GM19023 (cell line): Measurements from ENCODE around the gene FAM124A.

ENCODE experiments used
- ATAC-seq: cut with Tn5 transposase; IDR thresholded peaks from one replicate; pipeline ENCODE4 v1.9.1; 2021; ENCODE audit warnings: mild to moderate bottlenecking, moderate library complexity; ENCODE audit not compliant: unreplicated experiment

The FAM124A gene

DNA sequence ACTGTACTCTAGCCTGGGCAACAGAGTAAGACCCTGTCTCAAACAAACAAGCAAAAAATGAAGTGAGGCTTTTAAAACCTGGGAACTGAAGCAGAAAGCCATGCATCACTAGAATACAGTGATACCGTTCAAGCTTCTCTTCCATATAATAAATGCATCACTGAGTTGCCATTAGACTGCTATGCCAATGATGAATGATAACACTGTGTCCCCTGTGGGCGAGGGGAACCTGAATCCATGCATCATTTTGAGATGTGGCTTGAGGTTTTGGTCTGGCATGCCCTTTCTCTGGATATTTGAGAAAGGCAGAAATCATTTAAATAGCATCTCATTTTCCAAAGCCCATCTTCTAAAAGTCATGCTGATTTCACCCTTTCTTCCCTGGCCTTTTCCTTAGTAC, 1.5 kb upstream of the FAM124A start:
- no peak for ATAC-seq

DNA sequence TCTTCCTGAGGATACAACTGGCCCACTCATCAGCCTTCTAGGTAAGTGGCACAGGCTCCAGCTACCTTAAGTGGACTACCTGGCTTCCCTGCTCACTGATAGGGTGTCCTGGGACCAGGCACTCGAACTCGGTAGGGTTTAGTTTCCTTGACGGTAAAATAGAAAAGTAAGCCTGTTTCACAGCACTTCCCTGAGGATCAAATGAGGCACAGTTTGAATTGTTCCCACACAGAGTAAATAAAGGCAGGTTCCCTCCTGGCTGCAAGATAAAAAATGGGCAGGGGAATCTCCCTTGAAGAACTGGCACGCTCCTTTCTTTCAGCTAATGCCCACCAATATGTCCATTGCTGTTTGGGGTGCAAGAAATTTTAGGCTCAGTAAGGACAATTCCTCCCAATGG, 1.1 kb upstream of the FAM124A start:
- ATAC-seq: no peak

DNA sequence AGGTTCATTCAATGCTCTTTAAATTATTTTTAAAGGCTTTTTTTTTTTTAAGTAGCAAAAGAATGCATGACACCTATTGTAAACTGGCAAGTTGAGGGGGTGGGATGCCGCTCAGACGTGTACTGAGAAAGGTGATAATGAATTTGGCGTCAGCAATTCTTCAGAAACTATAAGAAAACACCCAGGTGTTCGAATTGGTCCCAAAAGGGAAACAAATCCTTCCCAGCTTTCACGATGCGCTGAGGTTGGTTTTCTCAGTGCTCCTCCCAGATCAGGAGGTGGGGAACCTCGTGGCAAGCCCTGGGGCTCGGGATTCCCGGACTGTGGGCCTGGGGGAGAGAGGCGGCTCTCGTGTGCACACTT, 543 bp upstream of the FAM124A start:
- no peak for ATAC-seq

DNA sequence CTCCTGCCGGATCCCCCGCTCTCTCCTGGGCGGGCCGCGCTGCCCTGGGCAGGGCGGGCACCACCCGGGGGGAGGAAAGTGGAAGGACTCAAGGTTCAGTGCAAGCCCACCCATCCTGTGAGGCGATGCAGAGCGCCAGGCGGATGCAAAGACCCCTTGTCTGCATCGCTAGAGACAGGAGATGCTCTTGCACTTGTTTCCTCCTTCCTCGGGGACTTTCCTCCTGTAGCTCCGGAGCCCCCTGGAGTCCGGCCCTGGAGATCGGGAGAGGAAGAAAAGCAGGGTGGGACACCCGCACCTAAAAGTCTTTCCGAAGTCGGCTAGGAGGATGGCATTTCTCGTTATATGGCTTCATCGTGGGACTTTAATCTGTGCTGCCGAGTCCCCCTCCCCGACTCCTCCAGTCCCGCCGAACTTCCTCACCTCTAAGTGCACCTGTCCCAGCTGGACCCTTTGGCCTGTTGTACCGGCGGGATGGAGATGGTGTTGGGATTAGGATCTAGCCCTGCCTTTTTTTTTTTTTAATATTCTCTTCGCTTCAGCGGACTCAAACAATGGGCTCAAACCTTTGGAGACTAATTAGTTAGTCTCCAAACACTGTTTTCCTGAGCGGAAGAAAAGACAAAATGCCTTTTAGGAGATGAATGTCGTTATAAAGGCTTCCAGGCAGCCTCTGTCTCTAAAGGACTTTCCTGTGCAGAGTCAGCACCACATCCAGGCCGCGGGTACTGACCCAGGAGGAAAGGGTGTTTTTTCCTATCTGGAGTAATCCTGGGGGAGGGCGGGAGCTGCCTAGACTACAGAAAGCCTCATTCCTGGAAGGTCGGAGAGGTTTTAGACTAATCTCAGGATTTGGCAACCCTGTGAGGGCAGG, 725 bp downstream of the FAM124A start:
- no peak for ATAC-seq

DNA sequence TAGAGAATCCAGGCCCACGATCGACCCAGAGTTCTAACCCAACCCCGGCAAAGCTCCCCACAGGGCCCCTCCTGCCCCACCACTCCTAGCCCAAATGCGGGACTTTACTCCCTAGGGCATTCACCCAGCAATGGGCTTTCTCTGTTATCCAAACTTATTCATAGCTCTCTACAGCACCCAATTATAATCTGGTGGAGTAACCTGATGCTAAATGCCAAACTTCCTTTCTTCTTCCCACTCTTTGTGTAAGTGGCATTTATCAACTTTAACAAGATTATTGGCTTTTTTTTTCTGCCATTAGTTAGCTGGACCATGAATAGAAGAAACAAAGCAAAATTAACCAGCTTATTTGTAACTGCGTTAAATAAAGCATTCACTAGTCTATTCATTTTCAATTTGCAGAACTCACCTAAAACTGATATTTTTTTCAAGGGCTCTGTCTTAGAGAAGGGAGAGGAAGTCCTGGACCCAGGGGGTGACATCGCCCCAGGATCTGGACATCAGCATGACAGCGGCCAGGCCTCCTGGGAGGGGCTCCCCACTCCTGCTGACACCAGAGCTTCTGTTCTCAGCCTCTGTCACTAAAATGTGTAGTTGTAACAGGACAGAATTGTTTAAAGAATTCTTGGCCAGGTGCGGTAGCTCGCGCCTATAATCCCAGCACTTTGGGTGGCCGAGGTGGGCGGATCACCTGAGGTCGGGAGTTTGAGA, 1.5 kb downstream of the FAM124A start:
- no peak for ATAC-seq

DNA sequence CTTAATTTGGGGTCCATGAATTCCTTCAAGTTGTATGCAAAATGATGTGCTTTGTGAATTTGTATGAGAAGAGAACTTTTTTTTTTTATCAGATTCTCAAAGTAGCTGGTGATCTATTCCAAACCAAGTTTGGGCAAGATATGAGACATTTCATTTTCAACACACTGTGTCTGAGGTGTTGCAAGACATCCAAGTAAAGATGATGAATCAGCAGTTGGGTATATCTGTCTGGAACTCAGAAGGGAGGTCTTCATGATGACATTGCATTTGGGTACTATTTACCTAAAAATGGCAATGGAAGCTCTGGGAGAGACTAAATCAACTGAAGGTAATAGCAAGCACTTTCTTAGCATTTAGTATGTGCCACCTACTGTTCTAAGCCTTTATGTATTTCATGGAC, 2.8 kb downstream of the FAM124A start:
- no peak for ATAC-seq

DNA sequence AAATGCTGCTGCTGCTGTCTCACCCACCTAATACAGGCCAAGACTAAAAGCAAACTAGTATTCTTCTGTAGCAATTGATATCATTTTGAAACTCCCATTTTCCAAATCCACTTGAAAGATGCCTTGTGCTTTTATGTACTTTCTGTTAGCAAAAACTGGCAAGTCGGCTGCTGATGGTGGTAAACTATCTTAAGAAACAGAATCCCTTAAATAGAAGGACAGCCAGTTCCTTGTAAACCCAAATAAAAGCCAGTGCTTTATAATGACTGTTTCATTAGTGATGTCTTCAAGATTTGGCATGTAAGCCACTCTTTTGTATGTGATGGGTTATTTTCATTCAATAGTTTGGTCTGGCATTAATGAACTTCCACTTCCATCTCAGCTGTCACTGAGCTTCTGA, 5.2 kb downstream of the FAM124A start:
- ATAC-seq: no peak

DNA sequence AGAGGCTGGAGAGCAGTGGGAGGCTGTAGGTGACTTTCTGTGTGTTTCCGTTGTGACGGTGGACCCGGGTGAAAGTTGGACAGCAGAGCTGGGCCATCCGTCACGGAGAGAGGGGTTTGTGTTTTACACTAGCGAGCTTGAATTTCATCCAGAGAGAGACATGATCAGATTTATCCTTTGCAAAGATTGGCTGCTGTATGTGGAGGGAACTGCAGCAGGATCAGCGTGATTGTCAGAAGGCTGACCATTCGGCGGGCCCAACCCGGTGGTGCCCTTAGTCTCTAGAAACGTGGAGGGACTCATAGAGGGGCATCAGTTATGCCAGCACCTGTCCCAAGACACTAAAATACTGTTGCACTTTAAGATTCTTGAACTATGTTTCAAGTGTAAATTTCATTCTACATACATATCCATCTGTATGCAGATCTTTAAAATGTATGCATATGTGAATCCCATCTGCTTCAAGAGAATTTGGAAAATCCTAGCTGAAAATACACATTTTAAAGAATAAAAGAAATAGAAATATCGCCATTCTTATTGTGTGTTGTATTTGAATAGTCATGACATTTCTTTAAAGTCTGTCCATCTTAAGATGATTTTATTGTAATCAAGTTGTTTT, 7.0 kb downstream of the FAM124A start:
- no peak for ATAC-seq

DNA sequence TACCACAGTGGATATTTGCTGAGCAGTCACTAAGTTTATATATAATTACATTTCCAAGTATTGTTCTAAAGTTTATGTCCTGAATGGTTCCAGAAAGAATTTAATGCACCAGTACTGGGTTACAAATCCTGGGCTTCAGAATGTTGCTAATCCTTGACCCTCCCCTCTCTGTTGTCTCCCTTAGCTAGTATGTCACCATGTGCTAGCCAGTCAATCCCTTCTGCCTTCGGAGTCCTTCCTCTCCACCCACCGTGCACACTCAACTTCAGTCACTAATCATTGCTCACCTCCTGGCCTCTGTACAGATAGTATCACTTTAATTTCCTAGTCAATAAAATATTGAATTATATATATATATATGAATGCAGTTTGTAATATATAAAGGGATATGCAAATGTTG, 7.5 kb downstream of the FAM124A start:
- ATAC-seq: no peak

DNA sequence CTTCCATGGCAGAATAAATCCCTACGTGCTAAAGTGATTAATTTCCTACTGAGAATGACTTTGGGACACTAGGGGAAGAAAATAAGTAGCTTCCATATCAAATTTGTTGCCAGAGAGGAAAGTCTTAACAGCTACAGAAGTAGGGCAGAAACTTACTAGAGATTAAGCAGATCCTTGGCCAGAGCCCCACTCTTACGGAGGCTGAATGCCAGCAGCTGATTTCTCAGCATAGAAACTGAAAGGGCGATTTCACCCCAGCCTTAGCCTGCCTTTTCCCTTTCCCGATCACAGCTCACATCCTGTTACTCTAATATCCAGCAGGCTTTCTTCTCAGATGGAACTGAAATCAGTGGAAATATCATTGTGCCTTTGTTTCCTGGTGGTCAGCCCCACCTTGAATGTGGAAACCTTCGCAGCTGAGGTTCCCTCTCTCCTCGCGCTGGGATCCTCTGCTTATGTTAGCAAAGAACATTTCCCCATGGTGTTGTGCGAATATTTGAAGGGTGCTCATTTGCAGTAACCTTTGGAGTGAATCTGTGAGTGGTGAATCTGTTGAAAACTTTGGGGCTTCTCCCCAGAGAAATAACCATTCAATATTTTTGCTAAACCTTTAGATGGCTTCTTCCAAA, 8.4 kb downstream of the FAM124A start:
- no peak for ATAC-seq

DNA sequence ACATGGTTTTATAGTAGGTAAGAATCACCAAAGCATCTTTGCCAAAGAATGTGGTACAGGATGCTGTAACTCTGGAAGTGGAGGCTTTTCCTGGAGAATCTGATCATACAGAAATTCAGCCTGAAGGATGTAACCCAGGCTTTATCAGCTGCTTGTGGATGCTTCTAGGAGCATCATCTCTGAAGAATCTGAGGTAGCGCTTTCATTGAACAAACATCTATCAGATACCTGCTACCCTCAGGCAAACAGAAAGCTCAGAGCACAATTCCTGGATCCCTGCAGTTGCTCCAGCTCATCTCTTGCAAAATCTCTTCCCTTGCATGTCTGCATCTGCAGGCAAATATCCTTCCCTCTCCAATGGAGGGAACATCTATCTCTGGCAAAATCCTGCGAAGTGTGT, 9.3 kb downstream of the FAM124A start:
- no peak for ATAC-seq

DNA sequence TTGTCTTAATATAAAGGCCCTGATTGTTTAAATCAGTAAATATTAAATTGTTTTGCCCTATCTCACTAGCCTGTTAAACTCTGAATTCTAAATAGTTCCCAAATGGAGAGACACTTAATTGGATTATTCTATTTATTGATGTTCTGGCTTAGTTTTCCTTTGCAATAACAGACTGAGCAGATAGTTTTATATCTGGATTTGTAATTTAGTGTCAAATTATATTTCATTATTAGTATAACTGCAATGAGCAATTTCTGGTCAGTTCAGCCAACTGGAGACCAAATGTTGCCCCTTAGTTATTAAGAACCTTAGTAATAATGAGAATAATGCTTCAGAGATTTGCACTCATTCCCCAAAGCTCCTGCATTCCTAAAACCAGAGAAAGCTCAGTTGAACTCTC, 10.1 kb downstream of the FAM124A start:
- ATAC-seq: no peak

DNA sequence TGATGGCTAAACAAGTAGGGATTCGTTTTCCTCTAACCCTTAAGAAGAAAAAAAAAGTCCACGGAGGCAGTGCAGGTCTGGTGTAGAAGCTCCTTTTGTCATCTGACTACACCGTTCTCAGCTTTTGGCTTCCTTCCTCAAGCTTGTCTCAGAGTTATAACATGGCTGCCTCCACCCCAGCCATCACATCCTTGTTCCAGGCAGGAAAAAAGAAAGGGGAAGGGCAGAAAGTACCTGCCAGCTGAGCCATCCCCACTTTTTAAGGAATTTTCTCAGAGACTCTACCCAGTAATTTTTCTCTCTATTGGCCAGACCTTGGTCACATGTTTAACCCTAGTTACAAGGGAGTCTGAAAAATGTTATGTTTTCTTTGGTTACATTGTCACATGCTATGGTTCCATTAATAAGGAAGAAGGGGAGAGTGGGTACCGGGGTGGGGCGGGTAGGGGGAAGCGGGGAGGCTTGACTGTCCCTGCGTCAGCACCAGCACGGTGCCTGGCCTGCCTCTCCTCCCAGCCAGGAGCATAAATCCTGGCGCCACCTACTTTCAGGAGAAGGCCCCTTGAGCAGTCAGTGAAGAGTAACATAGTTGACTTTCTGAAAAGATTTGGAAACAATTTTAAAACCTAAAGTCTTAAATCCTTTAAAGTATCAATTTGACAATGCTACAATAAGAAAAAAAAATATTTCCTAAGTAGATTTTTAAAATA, 11.1 kb downstream of the FAM124A start:
- no peak for ATAC-seq

DNA sequence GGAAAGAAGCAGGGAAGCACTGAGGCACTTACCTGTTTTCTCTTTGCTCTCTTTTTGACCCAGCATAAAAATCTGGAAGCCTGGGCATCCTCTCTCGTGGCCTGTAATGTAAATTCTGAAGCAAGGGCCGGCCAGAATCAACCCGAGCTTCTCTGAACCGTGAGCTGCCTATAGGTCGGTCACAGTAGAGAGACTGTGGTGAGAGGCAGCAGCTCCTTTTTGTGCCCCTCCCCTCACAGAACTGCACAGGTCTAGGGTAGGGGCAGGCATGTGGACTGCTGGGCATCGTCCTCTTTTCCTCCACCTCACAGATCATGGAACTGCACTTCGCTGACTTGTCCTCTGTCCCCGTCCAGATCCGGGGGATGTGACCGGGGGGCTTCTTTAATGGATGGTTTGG, 12.5 kb downstream of the FAM124A start:
- ATAC-seq: no peak

DNA sequence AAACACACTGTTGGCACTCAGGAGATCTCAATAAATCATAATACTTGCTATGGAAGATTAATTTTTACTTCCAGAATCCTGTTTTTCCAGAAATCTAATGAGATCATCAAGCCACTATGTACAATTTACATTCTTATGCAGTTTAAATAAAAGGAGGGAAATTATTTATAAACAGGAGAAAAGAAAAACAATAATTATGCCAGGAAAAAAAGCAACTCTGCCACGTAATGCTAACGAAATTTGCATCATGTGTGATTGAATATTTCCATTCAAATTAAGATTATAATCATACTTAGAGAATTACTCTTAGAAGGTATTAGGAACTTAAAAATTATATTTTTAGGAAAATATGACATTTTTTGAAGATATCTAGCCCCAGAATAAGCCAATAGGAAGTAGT, 13.0 kb downstream of the FAM124A start:
- no peak for ATAC-seq

DNA sequence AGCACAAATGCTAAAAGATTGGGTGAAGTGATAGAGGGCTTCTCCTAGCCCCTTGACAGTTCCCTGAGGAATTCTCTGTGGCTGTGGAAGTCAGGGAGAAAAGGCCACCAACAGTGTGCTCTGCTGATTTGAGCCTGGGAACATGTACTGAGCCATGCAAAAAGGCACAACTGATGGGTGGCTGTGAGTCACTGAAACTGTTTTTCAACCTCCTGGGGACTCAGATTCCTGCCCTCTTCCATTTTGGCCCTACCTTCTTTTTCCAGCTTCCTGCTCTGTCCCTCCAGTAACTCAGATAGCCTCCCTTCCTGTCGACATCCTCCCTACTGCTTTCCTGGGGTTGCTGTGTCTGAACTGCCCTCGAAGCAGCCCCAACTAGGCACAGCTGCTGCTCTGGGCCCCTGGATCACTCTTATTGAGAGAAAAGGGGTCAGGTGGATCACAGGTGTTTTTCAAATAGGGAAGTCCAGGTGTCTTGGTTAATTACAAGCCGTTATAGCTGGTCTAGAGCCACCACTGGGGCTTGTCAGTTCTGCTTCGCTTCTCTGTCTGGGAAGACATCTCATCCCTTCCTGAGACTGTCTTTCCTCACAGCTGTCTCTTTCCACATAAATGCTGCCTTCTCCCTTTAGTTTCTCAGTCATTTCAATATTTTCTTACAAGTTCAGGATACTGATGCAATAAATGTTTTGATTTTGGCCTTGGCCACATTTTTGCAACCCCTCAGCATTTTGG, 13.7 kb downstream of the FAM124A start:
- no peak for ATAC-seq

DNA sequence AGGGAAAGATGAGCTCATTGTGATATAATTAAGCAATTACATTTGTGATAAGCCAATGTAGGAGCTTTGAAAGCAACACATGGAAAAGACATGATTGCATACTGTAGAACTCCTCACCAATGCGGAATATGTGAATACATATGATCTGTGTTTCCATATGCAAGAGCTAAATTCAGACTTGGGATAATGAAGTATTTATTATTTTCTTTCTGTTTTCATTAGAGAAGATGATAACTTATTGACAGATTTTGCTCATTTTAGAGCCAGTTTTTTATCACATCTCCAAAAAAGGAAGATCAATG, 14.2 kb downstream of the FAM124A start:
- ATAC-seq: no peak

DNA sequence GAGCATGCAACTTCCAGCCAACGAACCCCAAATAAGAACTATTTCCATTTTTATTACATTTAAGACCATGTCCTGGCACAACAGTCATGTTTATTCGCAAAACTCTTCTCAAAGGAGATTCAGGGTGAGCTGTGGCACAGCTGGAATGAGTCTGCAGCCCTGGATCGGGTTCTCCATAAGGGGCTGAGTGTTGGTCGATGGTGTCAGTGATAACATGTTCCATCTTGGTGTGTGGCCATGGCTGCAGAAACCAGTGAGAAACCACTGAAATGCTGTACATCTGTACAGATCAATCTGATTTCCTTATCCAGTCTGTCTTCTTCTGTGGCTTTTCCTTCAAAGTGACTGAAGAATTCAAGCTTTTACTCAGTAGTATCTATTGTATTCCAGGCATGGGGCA, 15.2 kb downstream of the FAM124A start:
- no peak for ATAC-seq

DNA sequence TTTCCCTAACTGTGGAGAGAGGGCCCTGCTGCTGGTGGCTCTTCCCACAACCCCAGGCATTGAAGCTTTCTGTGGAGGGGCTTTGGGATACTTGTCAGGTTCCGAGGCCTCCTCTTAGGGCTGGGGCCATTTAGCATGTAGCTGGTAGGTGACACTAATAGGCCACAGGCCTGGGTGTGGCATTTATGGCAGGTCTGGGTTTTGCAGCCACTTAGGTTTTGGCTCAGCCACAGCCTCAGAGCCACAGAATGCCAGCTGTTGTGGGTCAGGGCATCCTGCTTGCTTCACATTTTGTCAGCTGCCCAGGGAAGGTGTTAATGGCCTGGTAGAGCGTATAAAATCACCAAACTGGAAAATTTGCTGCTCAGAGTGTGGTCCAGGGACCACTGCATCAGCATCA, 15.7 kb downstream of the FAM124A start:
- no peak for ATAC-seq

DNA sequence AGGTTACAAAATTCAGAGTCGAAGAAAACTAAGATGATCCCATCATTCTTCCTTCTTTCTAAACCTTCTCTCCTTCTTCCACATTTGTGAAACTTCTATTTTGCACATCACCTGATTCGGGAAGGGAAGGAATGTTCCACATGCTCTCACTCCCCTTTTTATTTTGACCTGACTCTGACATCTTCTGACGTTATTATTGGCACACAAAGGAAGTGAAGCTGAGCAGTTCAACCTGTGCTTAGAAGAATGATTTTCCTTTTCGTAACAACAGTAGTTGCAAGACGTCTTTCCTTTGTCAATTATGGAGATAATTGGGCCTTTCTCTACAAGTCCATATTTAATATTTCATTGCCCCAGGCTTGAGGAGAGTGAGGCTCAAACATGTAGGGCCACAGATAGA, 18.0 kb downstream of the FAM124A start:
- ATAC-seq: no peak

DNA sequence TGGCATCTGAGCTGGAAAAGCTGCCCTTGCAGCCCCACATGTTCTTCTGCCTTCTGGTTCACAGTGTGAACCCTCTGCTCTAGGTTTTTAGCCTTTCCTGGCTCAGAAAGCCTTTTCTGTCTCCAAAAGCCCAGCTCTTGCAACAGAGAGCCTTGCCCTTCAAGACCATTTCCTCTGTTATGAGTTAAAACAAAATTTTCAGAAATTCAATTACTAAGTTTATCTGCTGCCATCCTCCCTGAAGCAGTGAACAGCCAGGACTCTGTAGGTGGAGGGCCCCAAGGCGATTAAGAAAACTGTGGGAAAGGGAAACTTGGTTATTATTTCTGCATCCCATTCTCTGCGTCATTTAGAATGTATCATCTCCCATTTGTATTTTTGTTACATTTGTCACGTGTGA, 18.8 kb downstream of the FAM124A start:
- no peak for ATAC-seq
